Measurements from ENCODE around the gene SEMA3E.
A peak's percentile ranks its signal among the peaks of the same experiment; 100 is the strongest.
"Not testable (repeated sequence)": the region's sequence is repeated elsewhere in the genome, so short reads cannot be mapped to it uniquely, and the experiment has no call there.

The SEMA3E gene

GRCh38 chr7:83461820-83462219, 187.1 kb downstream of the SEMA3E start:
- not testable (repeated sequence) for H4K8ac ChIP-seq (ENCODE audit: low read length); H3K4me3 ChIP-seq (ENCODE audit: insufficient read depth in 1 of 2, low read depth in 1 of 2, low read length in 2 of 2); H3K79me1 ChIP-seq (replicated peaks; ENCODE audit: low read length, poor library complexity, severe bottlenecking); H3K23ac ChIP-seq (ENCODE audit: low read length in 2 of 2); H3K36me3 ChIP-seq (ENCODE audit: control insufficient read depth in 1 of 2, insufficient read depth in 2 of 2, low read depth in 1 of 2, low read length in 2 of 2); H2BK5ac ChIP-seq (ENCODE audit: low read depth, low read length, poor library complexity, severe bottlenecking); H2BK15ac ChIP-seq (ENCODE audit: low read depth, poor library complexity, severe bottlenecking); H3K4me1 ChIP-seq (ENCODE audit: control insufficient read depth, insufficient read depth, low read depth, low read length); H3K27me3 ChIP-seq (ENCODE audit: control insufficient read depth in 1 of 2, insufficient read depth in 1 of 2, low read length in 2 of 2); H3K14ac ChIP-seq (ENCODE audit: low read length in 2 of 2); H3K4me2 ChIP-seq (ENCODE audit: low read length, poor library complexity, severe bottlenecking); H3K4ac ChIP-seq (ENCODE audit: low read depth in 1 of 2, low read length in 2 of 2); H2AK5ac ChIP-seq (ENCODE audit: low read length, severe bottlenecking); H3K18ac ChIP-seq (ENCODE audit: low read depth in 1 of 2, low read length in 2 of 2); H3K9ac ChIP-seq (ENCODE audit: low read length); H2AFZ ChIP-seq (ENCODE audit: low read depth, low read length); H3K27ac ChIP-seq (ENCODE audit: low read length, poor library complexity, severe bottlenecking); H4K91ac ChIP-seq (ENCODE audit: low read length); H2BK12ac ChIP-seq (ENCODE audit: low read length in 2 of 2); DNase-seq; H2BK120ac ChIP-seq (ENCODE audit: low read depth, low read length); H3K9me3 ChIP-seq (ENCODE audit: control insufficient read depth, low read length)
- 64% methylated on average over 14 of the region's 15 CpGs for WGBS

DNA sequence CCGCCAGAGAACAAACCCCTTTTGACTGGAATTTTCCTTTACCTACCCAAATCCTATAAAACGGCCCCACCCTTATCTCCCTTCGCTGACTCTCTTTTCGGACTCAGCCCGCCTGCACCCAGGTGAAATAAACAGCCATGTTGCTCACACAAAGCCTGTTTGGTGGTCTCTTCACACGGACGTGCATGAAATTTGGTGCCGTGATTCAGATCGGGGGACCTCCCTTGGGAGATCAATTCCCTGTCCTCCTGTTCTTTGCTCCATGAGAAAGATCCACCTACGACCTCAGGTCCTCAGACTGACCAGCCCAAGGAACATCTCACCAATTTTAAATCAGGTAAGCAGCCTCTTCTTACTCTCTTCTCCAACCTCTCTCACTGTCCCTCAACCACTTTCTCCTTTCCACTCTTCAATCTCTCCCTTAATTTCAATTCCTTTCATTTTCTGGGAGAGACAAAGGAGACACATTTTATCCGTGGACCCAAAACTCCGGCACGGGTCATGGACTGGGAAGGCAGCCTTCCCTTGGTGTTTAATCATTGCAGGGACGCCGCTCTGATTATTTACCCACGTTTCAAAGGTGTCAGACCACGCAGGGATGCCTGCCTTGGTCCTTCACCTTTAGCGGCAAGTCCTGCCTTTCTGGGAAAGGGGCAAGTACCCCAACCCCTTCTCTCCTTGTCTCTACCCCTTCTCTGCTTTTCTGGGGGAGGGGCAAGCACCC, 188.8 kb downstream of the SEMA3E start:
- not testable (repeated sequence) for H3K9ac ChIP-seq (ENCODE audit: low read length); H2AFZ ChIP-seq (ENCODE audit: low read depth, low read length); H2AK5ac ChIP-seq (ENCODE audit: low read length, severe bottlenecking); H3K79me1 ChIP-seq (replicated peaks; ENCODE audit: low read length, poor library complexity, severe bottlenecking); H3K27ac ChIP-seq (ENCODE audit: low read length, poor library complexity, severe bottlenecking); DNase-seq; H3K23ac ChIP-seq (ENCODE audit: low read length in 2 of 2); H4K8ac ChIP-seq (ENCODE audit: low read length); H2BK120ac ChIP-seq (ENCODE audit: low read depth, low read length); H3K14ac ChIP-seq (ENCODE audit: low read length in 2 of 2); H3K4me1 ChIP-seq (ENCODE audit: control insufficient read depth, insufficient read depth, low read depth, low read length); H3K9me3 ChIP-seq (ENCODE audit: control insufficient read depth, low read length); H2BK5ac ChIP-seq (ENCODE audit: low read depth, low read length, poor library complexity, severe bottlenecking); H3K4me3 ChIP-seq (ENCODE audit: insufficient read depth in 1 of 2, low read depth in 1 of 2, low read length in 2 of 2); H4K91ac ChIP-seq (ENCODE audit: low read length); H3K36me3 ChIP-seq (ENCODE audit: control insufficient read depth in 1 of 2, insufficient read depth in 2 of 2, low read depth in 1 of 2, low read length in 2 of 2); H3K4ac ChIP-seq (ENCODE audit: low read depth in 1 of 2, low read length in 2 of 2); H2BK15ac ChIP-seq (ENCODE audit: low read depth, poor library complexity, severe bottlenecking); H3K18ac ChIP-seq (ENCODE audit: low read depth in 1 of 2, low read length in 2 of 2); H3K4me2 ChIP-seq (ENCODE audit: low read length, poor library complexity, severe bottlenecking); H2BK12ac ChIP-seq (ENCODE audit: low read length in 2 of 2); H3K27me3 ChIP-seq (ENCODE audit: control insufficient read depth in 1 of 2, insufficient read depth in 1 of 2, low read length in 2 of 2)
- 32% methylated on average over 18 of the region's 18 CpGs for WGBS

DNA sequence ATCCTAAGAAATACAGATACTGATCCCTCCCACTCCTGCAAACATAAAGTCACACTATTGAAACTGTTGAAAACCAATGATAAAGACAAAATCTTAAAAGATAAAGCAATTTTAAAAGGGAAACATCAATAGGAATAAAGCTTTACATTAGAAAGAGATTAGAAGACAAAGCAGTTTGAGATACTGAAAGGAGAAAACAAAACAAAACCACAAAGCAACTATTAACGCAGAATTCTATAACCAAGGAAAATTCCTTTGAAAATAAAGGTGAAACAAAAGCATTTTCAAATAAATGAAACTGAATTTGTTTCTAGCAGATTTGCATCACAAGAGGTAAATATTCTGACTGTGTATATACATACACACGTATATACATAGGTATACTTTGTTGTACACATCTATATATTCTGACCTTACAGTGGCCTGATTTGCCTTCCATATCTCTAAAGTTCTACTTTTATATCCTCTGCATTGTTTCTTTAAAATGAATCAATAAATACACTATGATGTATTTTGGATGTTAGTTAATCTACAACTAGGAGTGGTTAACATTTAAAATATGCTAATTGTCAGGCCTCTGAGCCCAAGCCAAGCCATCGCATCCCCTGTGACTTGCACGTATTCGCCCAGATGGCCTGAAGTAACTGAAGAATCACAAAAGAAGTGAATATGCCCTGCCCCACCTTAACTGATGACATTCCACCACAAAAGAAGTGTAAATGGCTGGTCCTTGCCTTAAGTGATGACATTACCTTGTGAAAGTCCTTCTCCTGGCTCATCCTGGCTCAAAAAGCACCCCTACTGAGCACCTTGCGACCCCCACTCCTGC, 189.6 kb downstream of the SEMA3E start:
- not testable (repeated sequence) for H4K8ac ChIP-seq (ENCODE audit: low read length); H3K27me3 ChIP-seq (ENCODE audit: control insufficient read depth in 1 of 2, insufficient read depth in 1 of 2, low read length in 2 of 2); H3K18ac ChIP-seq (ENCODE audit: low read depth in 1 of 2, low read length in 2 of 2); H4K91ac ChIP-seq (ENCODE audit: low read length); H3K79me1 ChIP-seq (replicated peaks; ENCODE audit: low read length, poor library complexity, severe bottlenecking); DNase-seq; H3K4me3 ChIP-seq (ENCODE audit: insufficient read depth in 1 of 2, low read depth in 1 of 2, low read length in 2 of 2); H2BK5ac ChIP-seq (ENCODE audit: low read depth, low read length, poor library complexity, severe bottlenecking); H3K9me3 ChIP-seq (ENCODE audit: control insufficient read depth, low read length); H2BK12ac ChIP-seq (ENCODE audit: low read length in 2 of 2); H3K27ac ChIP-seq (ENCODE audit: low read length, poor library complexity, severe bottlenecking); H3K4ac ChIP-seq (ENCODE audit: low read depth in 1 of 2, low read length in 2 of 2); H2BK120ac ChIP-seq (ENCODE audit: low read depth, low read length); H3K4me2 ChIP-seq (ENCODE audit: low read length, poor library complexity, severe bottlenecking); H2BK15ac ChIP-seq (ENCODE audit: low read depth, poor library complexity, severe bottlenecking); H2AFZ ChIP-seq (ENCODE audit: low read depth, low read length); H3K14ac ChIP-seq (ENCODE audit: low read length in 2 of 2); H3K9ac ChIP-seq (ENCODE audit: low read length); H2AK5ac ChIP-seq (ENCODE audit: low read length, severe bottlenecking); H3K36me3 ChIP-seq (ENCODE audit: control insufficient read depth in 1 of 2, insufficient read depth in 2 of 2, low read depth in 1 of 2, low read length in 2 of 2); H3K23ac ChIP-seq (ENCODE audit: low read length in 2 of 2); H3K4me1 ChIP-seq (ENCODE audit: control insufficient read depth, insufficient read depth, low read depth, low read length)
- 40% methylated on average over 1 of the region's 6 CpGs for WGBS

DNA sequence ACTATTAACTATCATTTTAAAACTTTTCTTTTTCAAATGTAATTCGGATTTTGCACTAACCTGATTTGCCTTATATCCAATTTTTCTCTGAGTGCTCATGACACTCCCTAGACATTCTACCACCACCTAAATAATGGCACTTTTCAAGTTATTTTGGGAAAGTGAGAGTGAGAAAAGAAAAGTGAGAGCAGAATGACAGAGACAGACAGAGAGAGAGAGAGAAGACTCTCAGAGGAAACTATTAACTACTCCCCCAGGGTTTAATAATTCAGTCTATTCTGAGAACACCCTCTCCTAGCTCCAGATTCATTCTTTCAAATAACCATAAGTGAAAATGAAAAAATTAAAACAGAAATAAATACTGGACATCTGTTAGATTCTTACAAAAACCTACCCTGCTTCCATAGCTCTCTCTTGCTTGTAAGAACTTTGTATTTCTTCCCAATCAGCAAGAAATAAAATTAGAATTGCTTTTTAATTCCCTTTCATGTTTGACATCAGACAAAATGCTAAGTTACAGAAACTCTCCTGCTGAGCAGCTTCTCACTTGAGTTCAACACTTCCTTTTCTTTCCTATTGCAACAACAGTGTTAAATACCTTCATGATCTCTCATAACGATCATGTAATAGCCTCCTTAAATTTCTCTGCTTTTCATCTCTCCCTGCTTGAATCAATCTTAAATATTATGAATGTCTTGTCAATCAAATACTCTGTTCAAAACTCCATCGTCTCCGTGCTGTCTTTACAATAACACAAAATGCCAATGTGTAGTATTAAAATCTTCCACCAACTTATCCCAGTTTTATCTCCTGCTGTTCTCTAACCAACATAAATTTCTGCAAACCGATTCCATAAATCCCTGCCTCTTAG, 191.7 kb downstream of the SEMA3E start:
- Histone ChIP-seq H2AFZ (ENCODE audit: low read depth, low read length) (no peak overlapping the region), H3K4me3 (ENCODE audit: insufficient read depth in 1 of 2, low read depth in 1 of 2, low read length in 2 of 2) (no peak overlapping the region)

More for the DNA sequence above, 191.7 kb downstream of the SEMA3E start:
- no peak overlapping the region for H2BK12ac ChIP-seq (ENCODE audit: low read length in 2 of 2)
- no peak overlapping the region for H3K14ac ChIP-seq (ENCODE audit: low read length in 2 of 2)
- no peaks in the 10 kb centered on the region for H3K36me3 ChIP-seq (ENCODE audit: control insufficient read depth in 1 of 2, insufficient read depth in 2 of 2, low read depth in 1 of 2, low read length in 2 of 2)
- no peak overlapping the region for H2BK15ac ChIP-seq (ENCODE audit: low read depth, poor library complexity, severe bottlenecking)
- no peak overlapping the region for H3K23ac ChIP-seq (ENCODE audit: low read length in 2 of 2)
- 34% methylated on average over 4 of the region's 5 CpGs for WGBS
- H3K9ac ChIP-seq (ENCODE audit: low read length), result peak overlapping the region; percentile 1
- H3K4me2 ChIP-seq (ENCODE audit: low read length, poor library complexity, severe bottlenecking), result no peak overlapping the region
- H3K4ac ChIP-seq (ENCODE audit: low read depth in 1 of 2, low read length in 2 of 2), result no peak overlapping the region
- no peak overlapping the region for H2AK5ac ChIP-seq (ENCODE audit: low read length, severe bottlenecking)
- peak overlapping the region; percentile 49 for H3K27ac ChIP-seq (ENCODE audit: low read length, poor library complexity, severe bottlenecking)
- no peak overlapping the region for H4K91ac ChIP-seq (ENCODE audit: low read length)
- H2BK5ac ChIP-seq (ENCODE audit: low read depth, low read length, poor library complexity, severe bottlenecking), result no peak overlapping the region
- no peaks in the 10 kb centered on the region for H3K9me3 ChIP-seq (ENCODE audit: control insufficient read depth, low read length)
- H3K4me1 ChIP-seq (ENCODE audit: control insufficient read depth, insufficient read depth, low read depth, low read length), result no peaks in the 10 kb centered on the region
- no peak overlapping the region for H3K18ac ChIP-seq (ENCODE audit: low read depth in 1 of 2, low read length in 2 of 2)
- no peaks in the 10 kb centered on the region for H3K27me3 ChIP-seq (ENCODE audit: control insufficient read depth in 1 of 2, insufficient read depth in 1 of 2, low read length in 2 of 2)
- H4K8ac ChIP-seq (ENCODE audit: low read length), result no peak overlapping the region
- DNase-seq, result no peak
- H3K79me1 ChIP-seq (replicated peaks; ENCODE audit: low read length, poor library complexity, severe bottlenecking), result no peaks in the 10 kb centered on the region
- H2BK120ac ChIP-seq (ENCODE audit: low read depth, low read length), result no peak overlapping the region

Data from mesenchymal stem cell (in vitro differentiated cells and primary cell).